Activated naive CD4-positive, alpha-beta T cell treated with anti-CD3 and anti-CD28 coated beads, Interleukin-2, amount 10 ng/mL, durations not matched to agents 7 days and 5 days (primary cell): Measurements from ENCODE around the gene DGKD.

ENCODE experiments used
- CTCF ChIA-PET: fragments of 350-600 bp; sonication (Branson Sonifier 250); formaldehyde crosslinking; loops from one replicate; lab custom pipeline; 2021; ENCODE audit warnings: antibody characterized with exemption; lab: Charles Lee
- DNase-seq: peaks from one replicate; pipeline ENCODE4 v3.0.0-alpha.2; 2020
- H3K27ac Mint-ChIP-seq: one replicate; pipeline ENCODE4 v1.8.0; 2021; ENCODE audit warnings: mild to moderate bottlenecking, moderate library complexity, mixed read lengths
- H3K27me3 Mint-ChIP-seq: one replicate; pipeline ENCODE4 v1.8.0; 2021; ENCODE audit warnings: mild to moderate bottlenecking, mixed read lengths
- H3K36me3 Mint-ChIP-seq: one replicate; pipeline ENCODE4 v1.8.0; 2021; ENCODE audit warnings: mixed read lengths
- H3K4me1 Mint-ChIP-seq: one replicate; pipeline ENCODE4 v1.8.0; 2021; ENCODE audit warnings: mixed read lengths
- H3K4me3 Mint-ChIP-seq: one replicate; pipeline ENCODE4 v1.8.0; 2021; ENCODE audit warnings: mild to moderate bottlenecking, moderate library complexity, mixed read lengths
- H3K9me3 Mint-ChIP-seq: one replicate; pipeline ENCODE4 v1.8.0; 2021; ENCODE audit warnings: mixed read lengths

Gene DGKD

DNA sequence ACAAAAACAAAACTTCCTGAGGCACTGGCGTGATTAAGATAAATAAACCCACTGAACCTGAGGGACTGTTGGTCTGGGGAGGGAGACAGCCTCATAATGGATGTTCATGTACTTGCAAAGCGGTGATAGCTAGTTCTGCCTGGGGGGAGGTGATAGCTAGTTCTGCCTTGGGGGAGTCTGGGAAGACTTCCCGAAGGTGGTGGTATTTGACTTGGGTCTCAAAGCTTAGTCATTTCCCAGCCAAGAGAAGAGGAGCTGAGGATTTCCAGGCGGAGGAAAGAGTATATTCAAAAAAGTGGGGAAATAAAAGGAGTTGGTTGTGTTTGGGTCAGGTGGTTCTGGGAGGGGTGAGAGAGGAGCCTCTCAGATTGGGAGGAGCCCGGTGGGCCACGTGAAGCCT lies 24.7 kb downstream of the DGKD start:
- Mint-ChIP-seq H3K4me1 (peaks cover 47% of the 10 kb centered on the region), H3K36me3 (peaks cover 49% of the 10 kb centered on the region)
- CTCF ChIA-PET, result interaction anchor here (1.0 kb wide), 1 partner anchor 9 kb away, joined by 3 read pairs; no protein-coding TSS in a partner anchor

GRCh38 chr2:233379441-233379840 lies 25.1 kb downstream of the DGKD start:
- Mint-ChIP-seq H3K4me3 (no peak overlapping the region), H3K27ac (no peak overlapping the region), H3K9me3 (no peaks in the 10 kb centered on the region), H3K27me3 (no peaks in the 10 kb centered on the region), H3K36me3 (peaks cover 52% of the 10 kb centered on the region), H3K4me1 (peaks cover 51% of the 10 kb centered on the region)
- CTCF ChIA-PET, result no interaction called here
- DNase-seq, result no peak

More for the DNA sequence above, 24.7 kb downstream of the DGKD start:
- Mint-ChIP-seq H3K4me3 (no peak overlapping the region), H3K27ac (no peak overlapping the region), H3K27me3 (no peaks in the 10 kb centered on the region), H3K9me3 (no peaks in the 10 kb centered on the region)
- no peak for DNase-seq

DNA sequence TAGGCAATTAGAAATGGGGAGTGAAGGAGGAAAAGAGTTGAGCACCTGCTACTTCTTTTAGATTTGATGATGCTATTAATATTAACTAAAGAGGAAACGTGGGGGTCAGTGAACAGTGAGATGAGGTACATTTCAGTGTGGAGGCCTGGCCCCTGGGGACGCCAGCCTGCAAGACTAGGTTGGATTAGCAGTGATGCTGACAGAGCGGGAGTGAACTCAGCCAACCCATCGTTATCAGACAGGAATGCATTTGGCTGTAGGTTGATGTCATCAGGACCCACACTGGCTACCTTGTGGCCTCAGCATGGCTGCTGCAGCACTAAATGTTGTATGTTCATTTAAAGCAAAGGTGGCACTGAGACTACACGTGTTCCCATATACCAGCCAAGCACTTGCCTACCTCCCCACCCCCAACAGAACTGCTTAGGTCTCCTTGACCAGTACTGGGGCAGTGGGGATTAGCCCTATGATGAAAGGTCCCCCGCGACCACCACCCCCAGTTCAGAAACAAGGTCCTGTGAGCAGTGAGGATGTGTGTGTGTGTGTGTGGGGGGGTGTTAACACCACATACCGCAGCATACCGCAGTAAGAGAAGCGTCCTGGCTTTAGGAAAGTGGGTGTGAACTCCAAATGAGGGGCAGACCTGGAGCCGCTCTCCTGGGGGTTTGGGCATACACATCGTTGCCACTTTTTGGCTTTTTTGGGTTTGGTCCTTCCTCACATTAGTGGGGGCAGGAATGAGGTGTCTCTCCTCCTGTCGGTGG lies 26.0 kb downstream of the DGKD start:
- DNase-seq, result no peak
- peaks cover 55% of the 10 kb centered on the region for H3K36me3 Mint-ChIP-seq
- no peak overlapping the region for H3K27ac Mint-ChIP-seq

GRCh38 chr2:233380995-233381637 lies 26.8 kb downstream of the DGKD start:
- no peaks in the 10 kb centered on the region for H3K27me3 Mint-ChIP-seq
- peaks cover 53% of the 10 kb centered on the region for H3K36me3 Mint-ChIP-seq
- H3K4me1 Mint-ChIP-seq, result peaks cover 63% of the 10 kb centered on the region
- H3K9me3 Mint-ChIP-seq, result no peaks in the 10 kb centered on the region
- no peak overlapping the region for H3K4me3 Mint-ChIP-seq
- DNase-seq, result no peak
- CTCF ChIA-PET, result no interaction called here
- H3K27ac Mint-ChIP-seq, result no peak overlapping the region

More for the DNA sequence above, 26.0 kb downstream of the DGKD start:
- Mint-ChIP-seq H3K27me3 (no peaks in the 10 kb centered on the region), H3K4me1 (peaks cover 59% of the 10 kb centered on the region), H3K4me3 (no peak overlapping the region), H3K9me3 (no peaks in the 10 kb centered on the region)
- CTCF ChIA-PET, result no interaction called here

DNA sequence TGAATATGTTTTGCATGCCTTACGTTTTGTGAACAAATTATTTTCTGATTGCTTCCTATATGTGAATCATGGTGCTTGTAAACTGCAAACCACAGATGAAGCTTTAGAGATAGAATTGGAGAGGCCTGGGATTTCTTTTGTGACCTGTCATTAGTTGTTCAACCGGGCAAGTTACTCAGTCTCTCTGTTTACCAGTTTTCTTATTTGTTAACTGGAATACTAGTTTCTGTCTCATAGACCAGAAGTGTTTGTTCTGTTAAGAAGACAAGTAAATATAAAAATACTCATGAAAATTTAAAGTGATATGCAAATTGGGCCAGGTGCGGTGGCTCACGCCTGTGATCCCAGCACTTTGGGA lies 27.3 kb downstream of the DGKD start:
- H3K27ac Mint-ChIP-seq, result no peak overlapping the region
- H3K9me3 Mint-ChIP-seq, result no peaks in the 10 kb centered on the region
- no peaks in the 10 kb centered on the region for H3K27me3 Mint-ChIP-seq
- CTCF ChIA-PET, result no interaction called here
- peaks cover 68% of the 10 kb centered on the region for H3K4me1 Mint-ChIP-seq
- H3K36me3 Mint-ChIP-seq, result peaks cover 55% of the 10 kb centered on the region
- H3K4me3 Mint-ChIP-seq, result no peak overlapping the region
- DNase-seq, result no peak

DNA sequence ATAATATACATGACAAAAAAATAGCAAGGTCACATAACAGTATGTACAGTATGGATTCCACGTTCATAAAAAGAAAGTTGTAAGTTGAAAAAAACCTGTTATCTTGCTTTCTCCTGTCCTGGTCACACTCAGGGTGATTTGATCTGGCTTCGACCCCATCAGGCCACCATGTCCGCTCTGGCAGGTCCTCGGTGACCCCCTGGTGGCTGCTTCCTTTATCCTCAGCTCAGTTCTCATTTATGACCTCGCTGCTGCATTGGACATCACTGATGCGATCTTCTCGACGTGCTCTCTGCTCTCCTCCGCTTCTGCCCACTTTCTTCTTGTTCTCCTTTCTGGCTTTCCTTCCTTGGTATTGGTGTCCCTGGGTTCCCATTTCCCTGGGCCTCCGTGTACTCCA lies 29.7 kb downstream of the DGKD start:
- H3K27me3 Mint-ChIP-seq, result no peaks in the 10 kb centered on the region
- H3K27ac Mint-ChIP-seq, result peak overlapping the region; percentile 98

GRCh38 chr2:233384811-233385488 lies 30.7 kb downstream of the DGKD start:
- CTCF ChIA-PET, result interaction anchor here (0.8 kb wide), 1 partner anchor 53 kb away, joined by 4 read pairs; no protein-coding TSS in a partner anchor
- Mint-ChIP-seq H3K27ac (peak overlapping the region; percentile 98), H3K4me3 (peak overlapping the region; percentile 79), H3K36me3 (peaks cover 56% of the 10 kb centered on the region), H3K9me3 (no peaks in the 10 kb centered on the region), H3K4me1 (peaks cover 82% of the 10 kb centered on the region), H3K27me3 (no peaks in the 10 kb centered on the region)
- no peak for DNase-seq

More for the DNA sequence above, 29.7 kb downstream of the DGKD start:
- CTCF ChIA-PET, result interaction anchor here (0.8 kb wide), 1 partner anchor 52 kb away, joined by 4 read pairs; no protein-coding TSS in a partner anchor
- Mint-ChIP-seq H3K9me3 (no peaks in the 10 kb centered on the region), H3K4me1 (peaks cover 79% of the 10 kb centered on the region), H3K4me3 (no peak overlapping the region), H3K36me3 (peaks cover 54% of the 10 kb centered on the region)
- DNase-seq, result no peak

DNA sequence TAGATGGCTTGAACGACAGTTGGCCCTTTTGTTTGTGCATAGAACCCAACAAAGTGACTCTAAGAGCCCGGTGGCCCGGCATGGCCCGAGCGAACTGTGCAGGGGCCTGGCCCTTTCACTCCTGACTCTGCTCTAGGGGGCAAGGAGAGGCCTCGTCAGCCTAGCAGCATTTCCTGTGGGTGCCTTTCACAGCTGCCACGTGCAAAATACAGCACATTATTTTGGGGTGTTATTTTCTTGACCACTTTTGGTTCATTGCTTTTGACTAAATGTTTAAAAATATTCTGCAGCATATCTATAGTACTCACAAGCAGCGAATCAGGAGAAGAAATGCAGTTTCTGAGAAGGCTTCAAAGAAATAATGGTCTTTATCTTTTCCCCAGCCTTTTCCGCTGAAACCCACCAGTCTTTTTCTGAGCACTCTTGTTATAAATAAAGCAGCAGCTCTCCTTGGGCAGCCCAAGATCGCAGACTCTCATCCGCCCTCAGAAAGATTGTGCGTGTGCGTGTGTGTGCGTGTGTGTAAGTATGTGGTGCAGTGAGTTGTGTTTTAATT lies 31.3 kb downstream of the DGKD start:
- Mint-ChIP-seq H3K4me3 (peak overlapping the region; percentile 79), H3K27me3 (no peaks in the 10 kb centered on the region), H3K27ac (peak overlapping the region; percentile 98), H3K9me3 (no peaks in the 10 kb centered on the region), H3K4me1 (peaks cover 79% of the 10 kb centered on the region), H3K36me3 (peaks cover 59% of the 10 kb centered on the region)
- peak; percentile 70 for DNase-seq
- CTCF ChIA-PET, result interaction anchor here (0.6 kb wide), 1 partner anchor 29 kb away, joined by 3 read pairs; no protein-coding TSS in a partner anchor

GRCh38 chr2:233386382-233387041 lies 32.2 kb downstream of the DGKD start:
- Mint-ChIP-seq H3K27me3 (no peaks in the 10 kb centered on the region), H3K9me3 (no peaks in the 10 kb centered on the region), H3K4me3 (peak overlapping the region; percentile 79), H3K27ac (peak overlapping the region; percentile 98), H3K36me3 (peaks cover 53% of the 10 kb centered on the region), H3K4me1 (peaks cover 74% of the 10 kb centered on the region)
- DNase-seq, result no peak
- CTCF ChIA-PET, result interaction anchor here (0.6 to 1.4 kb wide), 2 partner anchors 30 to 57 kb away, joined by 3 read pairs; no protein-coding TSS in a partner anchor

DNA sequence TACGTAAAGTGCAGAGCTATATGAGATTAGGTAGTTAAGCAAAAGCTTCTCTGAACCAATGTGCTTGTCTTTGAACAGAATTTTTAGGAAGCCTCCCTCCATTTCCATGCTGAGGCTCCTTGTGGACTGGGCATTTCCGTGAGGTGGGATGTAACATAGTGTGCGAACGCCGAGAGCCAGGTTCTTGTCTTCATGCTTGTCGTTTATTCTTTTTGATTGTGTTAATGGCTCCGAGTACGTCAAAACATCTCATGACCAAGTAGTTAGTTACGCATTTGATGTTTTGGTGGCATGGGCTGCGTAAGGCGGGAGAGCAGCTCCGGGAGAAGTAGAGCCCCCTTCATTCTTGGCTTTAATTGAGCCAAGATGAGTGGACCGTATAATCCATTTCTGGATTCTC lies 32.9 kb downstream of the DGKD start:
- Mint-ChIP-seq H3K36me3 (peaks cover 56% of the 10 kb centered on the region), H3K27ac (no peak overlapping the region), H3K4me1 (peaks cover 71% of the 10 kb centered on the region), H3K4me3 (peak overlapping the region; percentile 79), H3K9me3 (no peaks in the 10 kb centered on the region), H3K27me3 (no peaks in the 10 kb centered on the region)
- no peak for DNase-seq
- CTCF ChIA-PET, result interaction anchor here (1.2 to 1.4 kb wide), 2 partner anchors 9 to 56 kb away, joined by 3 read pairs; no protein-coding TSS in a partner anchor

- H3K27me3 Mint-ChIP-seq, result no peaks in the 10 kb centered on the region
- DNase-seq, result no peak
- peaks cover 50% of the 10 kb centered on the region for H3K36me3 Mint-ChIP-seq
- CTCF ChIA-PET, result interaction anchor here (1.2 to 1.4 kb wide), 2 partner anchors 9 to 55 kb away, joined by 3 read pairs; no protein-coding TSS in a partner anchor
- peaks cover 64% of the 10 kb centered on the region for H3K4me1 Mint-ChIP-seq
- H3K4me3 Mint-ChIP-seq, result peak overlapping the region; percentile 79
- H3K27ac Mint-ChIP-seq, result peak overlapping the region; percentile 21
- no peaks in the 10 kb centered on the region for H3K9me3 Mint-ChIP-seq
These were observed 33.6 kb downstream of the DGKD start for GRCh38 chr2:233387667-233388528.

DNA sequence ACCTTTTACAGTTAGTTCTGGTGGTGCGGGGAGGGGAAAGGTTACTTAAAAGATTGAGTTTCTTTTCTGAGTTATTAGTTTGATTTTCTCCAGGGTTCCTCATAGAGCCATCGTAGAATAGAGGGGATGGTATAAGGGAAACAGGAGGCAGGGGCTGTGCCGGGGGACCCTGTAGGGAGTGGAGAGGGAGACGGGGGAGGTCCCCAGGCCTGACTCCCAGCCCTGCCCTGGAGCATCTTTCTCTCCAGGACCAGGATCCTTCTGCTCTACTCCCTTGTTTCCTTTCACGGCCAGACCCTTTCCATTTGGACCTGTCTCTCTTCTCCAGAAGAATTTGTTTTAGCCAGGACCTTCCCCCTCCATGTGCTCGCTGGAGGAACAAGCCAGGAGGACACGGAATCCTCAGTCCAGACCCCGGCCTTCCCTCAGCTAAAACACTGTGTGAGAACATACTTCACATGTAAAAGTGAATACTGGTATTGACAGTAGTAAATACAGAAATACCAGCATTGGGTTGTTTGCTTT lies 35.4 kb downstream of the DGKD start:
- H3K9me3 Mint-ChIP-seq, result no peaks in the 10 kb centered on the region
- peaks cover 46% of the 10 kb centered on the region for H3K36me3 Mint-ChIP-seq
- CTCF ChIA-PET, result no interaction called here

More for the DNA sequence above, 35.4 kb downstream of the DGKD start:
- no peak for DNase-seq
- no peak overlapping the region for H3K4me3 Mint-ChIP-seq
- no peak overlapping the region for H3K27ac Mint-ChIP-seq
- no peaks in the 10 kb centered on the region for H3K27me3 Mint-ChIP-seq
- peaks cover 52% of the 10 kb centered on the region for H3K4me1 Mint-ChIP-seq
